GM19324 (cell line): ENCODE results near the gene DNAH3.

Experiments used
- ATAC-seq: cut with Tn5 transposase; IDR thresholded peaks from one replicate; pipeline ENCODE4 v1.9.1; 2021; ENCODE audit warnings: mild to moderate bottlenecking, moderate library complexity; ENCODE audit not compliant: unreplicated experiment, low FRiP score

The DNAH3 gene

DNA sequence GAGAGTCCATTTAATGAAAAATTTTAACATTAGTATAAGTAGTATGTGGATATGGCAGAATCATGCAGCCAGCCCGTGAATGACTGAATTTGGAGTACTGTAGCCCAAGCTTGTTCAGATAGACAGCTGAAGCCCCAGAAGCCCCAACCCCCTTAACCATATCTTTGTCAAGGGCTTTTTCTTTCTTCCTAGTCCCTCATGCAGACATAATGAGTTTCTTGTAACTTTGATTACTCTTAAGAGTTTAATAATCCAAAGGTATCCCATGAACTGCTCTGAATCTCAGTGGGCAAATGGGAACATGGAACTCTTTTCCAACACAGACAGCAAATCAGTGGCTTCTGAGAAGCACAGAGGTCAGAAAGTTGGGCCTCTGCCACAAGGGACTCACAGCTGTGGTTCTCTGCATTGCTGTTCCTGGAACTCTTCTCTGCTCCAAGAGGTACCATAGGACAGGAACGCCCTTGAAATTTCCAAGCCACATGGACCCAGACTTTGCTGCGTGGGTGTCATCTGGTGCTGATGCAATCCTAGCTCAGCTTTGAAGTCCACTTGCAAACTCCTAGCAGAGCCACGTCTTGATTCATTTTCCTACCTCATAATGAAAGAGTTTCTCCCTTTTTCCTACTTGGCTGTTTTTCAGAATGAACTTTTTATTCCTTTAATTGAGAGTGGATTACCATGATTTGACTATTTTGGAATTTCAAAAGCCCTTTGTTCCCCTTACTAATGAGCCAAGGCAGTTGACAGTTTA, 232.0 kb downstream of the DNAH3 start:
- ATAC-seq: no peak

DNA sequence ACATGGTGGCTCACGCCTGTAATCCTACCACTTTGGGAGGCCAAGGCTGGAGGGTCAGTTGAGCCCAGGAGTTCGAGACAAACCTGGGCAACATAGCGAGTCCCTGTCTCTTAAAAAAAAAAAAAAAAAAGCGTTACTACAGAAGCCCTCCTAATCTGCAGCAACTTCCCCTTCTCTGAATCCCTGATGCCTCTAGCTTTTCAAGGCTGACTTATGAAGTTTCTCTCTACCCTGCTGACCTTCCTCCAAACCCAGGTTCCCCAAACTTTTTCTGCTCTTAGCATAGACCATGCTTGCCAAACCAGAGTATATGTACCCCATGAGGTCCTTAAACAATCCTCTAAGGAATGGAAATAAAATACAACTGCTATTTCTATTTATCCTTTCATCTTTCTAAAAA, 233.7 kb downstream of the DNAH3 start:
- ATAC-seq: no peak

DNA sequence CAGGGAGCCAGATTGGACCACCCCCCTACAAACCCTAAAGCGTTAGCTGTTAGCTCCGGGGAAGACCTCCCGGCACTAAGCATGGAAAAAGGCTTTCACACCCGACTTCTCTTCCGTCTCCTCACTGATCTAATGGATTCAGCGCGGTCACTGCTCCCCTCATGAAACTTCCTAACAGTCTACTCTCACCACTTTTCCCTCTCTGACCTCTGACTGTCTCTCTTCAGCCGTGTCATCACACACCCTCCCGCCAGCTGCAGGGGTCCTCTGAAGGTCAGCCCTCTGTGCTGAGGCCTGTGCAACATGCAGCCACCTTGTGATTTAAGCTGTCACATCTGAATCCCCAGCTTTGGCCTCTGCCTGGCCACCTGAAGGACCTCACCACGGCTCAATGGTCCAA, 234.4 kb downstream of the DNAH3 start:
- ATAC-seq: no peak

DNA sequence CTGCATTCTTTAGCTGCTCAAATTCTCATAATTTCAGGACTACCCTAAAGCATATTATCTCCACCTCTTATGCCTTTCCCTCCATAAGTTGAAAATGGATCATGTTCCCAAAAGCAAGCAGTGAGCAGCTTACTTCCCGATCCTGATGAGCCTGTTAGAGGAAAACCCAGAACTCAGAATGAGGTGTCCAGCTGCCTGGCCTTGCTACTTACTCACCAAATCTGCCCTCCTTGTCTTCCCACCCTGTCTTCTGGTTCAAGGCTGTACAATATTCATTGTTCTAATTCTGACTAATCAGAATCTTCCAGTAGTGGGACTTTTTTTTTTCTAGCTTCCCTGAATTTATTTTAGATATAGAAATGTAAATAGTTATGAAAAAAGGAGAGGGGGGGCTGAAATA, 239.3 kb downstream of the DNAH3 start:
- no peak for ATAC-seq

DNA sequence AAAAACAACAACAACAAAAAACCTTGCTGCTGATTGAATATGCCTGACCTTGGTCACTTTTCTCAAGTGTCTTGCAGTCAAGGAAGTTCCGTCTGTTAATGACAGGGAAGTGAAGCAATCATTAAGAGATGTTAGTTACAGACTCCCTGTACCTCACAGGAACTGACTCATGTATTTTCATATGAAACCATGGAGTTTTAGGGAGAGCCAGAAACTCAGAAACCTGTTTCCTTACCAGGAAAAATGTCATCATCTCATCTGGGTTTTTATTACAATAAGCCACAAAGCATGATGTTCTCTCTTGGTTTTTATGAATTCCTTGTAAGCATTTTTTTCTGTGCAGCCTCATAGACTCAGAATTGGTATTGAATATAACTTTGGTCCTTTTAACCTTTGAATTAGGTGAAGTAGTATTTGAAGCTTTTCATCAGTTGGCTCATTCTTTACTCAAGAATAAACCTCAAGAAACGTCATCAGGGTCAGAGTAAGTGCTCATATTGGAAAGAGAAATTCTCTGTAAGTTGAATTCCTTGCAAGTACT, 239.8 kb downstream of the DNAH3 start:
- no peak for ATAC-seq

DNA sequence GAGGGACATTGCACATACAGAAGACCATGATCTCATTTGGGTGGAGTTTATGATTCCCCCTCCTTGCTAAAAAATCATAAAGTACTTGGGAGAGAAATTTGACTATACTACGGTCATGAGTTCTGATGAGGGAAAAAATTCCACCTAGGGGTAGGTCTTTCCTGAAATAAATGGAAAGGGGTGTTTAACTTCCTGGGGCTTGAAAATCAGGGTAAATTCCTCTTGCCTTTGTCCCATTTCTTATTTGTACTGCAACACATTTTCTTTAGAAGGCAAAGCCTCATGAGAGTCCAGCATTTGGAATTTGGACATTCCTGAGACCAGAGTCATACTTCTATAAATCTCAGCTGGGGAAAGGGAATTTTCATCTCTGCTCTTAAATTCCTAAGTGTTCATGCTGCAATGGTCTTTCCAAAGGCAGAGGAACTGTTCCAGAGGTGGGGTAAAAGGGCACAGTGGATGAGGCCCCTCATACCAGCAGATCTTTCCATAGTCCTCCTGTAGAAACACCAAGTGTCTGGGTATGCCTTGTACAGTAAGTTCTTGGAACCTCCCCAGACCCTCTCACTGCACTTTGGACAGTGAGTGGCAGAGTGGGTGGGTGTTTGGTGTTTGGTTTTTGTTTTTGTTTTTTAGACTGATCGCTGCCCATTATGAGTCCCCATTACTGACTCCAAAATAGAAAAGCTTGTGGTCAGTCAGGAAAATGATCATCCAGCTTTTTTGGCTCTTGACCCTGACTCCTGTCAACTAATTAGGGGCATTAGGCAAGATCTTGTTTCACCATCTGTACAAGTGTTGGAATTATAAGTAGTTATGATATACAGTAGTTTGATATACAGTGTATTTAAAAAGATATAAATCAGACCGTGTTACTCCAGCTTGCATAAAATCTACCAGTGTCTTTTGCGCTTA, 244.0 kb downstream of the DNAH3 start:
- ATAC-seq: no peak

DNA sequence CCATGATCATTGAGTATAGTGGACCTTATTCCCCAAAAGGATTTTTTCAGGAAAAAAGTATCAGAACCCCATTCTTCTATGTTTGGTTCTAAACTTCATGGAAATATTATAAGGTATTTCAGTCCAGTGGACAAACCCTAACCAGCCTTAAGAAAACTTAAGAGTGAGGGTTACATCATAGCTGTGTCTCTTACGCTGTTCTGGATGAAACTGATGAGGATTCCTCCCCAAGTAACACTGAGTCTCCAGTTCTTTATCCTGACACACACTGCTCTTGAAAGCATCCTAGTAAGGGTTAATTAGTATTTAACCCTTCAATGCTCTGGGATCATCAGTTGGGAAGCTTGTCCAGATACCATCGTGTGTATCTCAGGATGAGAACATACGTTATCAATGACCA, 245.1 kb downstream of the DNAH3 start:
- ATAC-seq: no peak

DNA sequence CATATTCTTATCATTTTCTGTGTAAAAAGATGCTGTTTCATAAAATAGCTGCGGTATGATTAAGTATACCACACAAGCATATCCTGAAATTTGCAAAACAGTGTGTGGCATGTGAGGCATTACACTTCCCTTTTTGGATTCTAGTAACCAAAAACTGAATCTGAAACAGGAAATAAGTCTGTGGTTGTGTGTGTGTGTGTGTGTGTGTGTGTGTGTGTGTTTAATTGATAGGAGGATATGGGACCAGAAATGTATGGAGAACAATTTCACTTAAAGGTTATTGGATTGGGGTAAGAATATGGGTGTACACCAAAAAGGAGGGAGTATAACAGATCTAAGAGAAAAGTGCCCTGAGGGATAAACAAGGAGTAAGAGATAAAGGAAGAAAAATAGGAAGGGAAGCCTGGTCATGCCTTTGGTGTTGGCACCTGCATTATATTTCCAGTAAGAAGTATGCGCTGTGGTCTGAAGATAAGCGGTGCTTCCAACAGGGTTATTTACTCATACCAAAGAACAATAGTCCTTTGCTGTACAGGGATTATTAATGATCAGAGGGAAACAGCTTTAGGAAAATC, 246.1 kb downstream of the DNAH3 start:
- ATAC-seq: no peak

DNA sequence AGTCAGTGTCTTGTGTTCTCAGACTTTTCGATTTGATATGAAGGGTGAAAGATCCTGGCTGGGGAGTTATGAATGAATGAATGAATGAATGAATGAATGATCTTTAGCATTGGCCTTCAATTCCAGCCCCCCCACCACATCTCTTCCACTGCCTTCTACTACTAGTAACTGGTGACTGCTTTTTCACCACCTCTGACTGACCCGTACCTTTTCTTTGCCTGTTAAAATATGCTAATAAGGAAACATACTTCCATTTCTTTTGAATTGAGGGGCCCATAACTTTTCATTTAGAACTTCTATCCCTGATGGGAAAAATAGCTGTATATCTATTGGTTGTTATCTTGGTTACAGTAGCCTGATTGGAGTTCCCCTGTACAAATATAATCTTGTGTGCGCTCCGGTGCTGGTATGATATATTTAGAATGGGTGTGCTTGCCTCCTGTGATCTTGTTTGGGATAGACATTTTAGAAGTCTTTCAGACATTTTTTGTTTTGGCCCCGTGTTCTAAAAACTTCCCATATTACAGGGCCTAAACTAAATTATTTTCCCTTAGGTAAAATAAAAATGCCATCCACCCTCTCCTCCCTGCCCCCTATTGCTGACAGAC, 246.6 kb downstream of the DNAH3 start:
- ATAC-seq: no peak

DNA sequence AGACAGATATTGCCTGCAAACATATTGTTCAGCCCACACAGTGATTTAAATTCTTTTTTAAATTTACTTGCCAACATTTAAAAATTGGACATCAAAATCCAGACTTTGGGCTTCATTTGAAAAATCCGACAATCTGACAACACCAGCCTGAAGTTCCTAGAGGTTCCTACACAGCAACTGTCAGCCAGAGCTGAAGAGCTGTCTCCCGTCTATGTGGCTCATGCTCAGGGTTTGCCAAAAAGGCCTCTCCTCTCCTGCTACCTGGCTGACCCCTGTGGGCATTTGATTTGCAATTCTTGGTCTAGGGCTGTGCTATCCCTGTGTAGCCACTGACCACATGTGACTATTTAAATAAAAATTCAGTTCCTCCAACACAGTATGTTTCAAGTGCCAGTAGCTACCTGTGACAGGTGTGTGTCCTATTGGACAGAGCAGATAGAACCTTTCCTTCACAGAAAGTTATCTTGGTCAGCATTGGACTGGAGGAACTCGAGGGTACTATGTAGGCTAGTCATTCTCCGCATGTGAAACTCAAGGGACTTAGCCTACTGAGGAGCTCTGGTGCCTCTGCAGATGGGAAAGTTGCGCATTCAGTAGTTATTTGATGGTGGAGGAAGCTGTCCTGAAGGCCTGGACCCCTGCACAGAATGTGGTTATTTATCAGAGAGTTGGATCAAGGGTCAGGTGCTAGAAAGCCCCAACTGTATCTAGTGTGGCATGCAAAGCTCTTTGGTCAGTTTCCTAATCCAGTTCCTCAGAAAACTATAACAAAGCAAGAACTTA, 247.3 kb downstream of the DNAH3 start:
- no peak for ATAC-seq

DNA sequence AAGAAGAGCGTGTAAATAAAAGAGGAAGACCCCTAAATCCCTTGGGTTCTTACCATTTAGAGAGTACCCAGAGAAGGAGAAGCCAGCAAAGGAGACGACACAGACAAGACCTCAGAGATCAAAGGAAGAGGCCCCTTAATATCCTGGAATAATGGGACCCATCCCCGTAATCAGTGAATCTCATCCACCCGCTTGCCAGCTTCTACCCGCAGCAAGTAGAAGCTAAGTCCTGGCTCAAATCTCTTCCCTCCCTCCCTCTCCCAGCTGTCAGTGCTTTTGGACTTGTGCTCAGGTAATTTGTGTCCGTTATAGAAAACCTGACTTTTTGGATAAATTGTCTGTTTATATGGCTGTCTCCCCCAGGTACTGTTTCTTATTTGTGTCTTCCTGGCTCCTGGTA, 248.2 kb downstream of the DNAH3 start:
- no peak for ATAC-seq

DNA sequence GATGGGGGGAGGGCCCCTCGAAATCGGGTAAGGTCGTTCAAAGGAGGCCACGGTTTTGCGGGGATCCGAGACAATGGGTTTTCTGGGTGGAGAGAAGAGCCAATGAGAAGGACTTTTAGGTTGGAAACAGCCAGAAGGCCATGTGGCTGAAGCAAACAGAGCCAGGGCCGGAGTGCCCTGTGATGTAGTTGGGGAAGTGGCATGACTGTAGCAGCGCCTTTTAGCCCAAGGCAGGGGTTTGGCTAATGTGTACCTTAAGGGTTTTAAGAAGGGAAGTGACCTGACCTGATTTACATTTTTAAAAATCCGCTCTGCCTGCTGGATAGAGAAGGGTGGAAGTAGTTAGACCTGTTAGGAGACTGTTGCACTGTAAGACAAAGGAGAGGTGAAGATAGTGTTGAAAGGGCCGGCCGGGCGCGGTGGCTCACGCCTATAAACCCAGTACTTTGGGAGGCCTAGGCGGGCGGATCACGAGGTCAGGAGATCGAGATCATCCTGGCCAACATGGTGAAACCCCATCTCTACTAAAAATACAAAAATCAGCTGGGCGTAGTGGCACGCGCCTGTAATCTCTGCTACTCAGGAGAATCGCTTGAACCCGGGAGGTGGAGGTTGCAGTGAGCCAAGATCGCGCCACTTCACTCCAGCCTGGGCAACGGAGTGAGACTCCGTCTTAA, 249.1 kb downstream of the DNAH3 start:
- peak; percentile 33 for ATAC-seq

DNA sequence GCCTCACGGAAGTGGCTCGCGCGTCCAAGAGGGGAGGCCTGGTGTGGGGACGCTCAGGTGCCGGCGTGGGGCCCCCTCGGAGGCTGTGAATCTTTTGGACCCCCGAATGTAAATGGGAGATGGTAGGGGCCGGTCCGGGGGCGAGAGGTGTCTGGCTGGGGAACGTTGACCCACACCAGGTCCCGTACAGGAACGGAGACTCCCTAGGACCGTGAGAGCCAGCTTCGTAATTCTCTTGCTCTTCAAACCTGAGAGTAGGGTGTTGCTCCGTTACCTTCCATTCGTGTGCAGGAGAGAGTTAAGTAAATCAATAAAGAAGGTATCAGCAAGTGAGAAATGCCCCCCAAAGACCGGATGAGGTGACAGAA, 249.6 kb downstream of the DNAH3 start:
- no peak for ATAC-seq

DNA sequence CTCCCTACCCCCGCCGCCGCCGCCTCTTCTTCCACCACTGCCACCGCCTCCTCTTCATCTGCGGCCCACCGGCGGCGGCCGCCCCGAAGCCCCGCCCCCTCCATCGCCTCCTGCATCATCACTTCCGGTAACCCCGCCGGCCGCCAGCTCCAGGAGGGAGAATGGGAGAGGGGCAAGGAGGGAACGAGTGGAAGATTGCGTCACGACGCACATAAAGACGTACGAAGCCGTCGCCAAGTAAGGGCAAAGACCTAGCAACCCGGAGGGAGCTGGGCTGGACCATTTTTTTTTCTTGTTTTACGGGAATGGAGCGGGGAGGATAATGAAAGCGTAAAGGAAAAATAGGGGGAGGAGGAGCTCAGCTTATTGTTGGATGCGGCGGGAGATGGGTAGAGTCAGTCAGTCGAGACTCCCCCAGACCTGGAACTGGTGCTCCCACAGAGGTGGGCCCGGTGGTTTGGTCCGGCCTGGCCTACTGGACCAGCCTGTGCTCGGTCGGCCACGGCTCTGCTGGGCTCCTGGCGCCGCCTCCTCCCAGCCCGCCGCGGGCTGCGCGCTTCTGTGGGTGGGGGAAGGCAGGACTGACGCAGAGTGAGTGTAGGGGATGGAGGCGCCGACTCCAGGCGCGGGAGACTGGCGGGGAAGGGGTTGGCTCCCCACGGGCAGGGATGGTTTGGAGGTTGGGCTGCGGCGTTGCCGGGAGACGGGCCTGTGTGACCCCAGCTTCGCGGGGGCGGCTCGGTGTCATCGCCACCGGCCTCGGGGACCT, 250.2 kb downstream of the DNAH3 start, which contains the start of the genes DCUN1D3 and LYRM1:
TSS of gene DCUN1D3 (minus strand) at position 60 of the 769 bp plus-strand sequence. CDS start 37,820 bp downstream, outside the sequence.
TSS of gene LYRM1 (plus strand) at position 473 of the 769 bp plus-strand sequence. CDS start 14,785 bp downstream, outside the sequence.
- peak; percentile 80 for ATAC-seq

DNA sequence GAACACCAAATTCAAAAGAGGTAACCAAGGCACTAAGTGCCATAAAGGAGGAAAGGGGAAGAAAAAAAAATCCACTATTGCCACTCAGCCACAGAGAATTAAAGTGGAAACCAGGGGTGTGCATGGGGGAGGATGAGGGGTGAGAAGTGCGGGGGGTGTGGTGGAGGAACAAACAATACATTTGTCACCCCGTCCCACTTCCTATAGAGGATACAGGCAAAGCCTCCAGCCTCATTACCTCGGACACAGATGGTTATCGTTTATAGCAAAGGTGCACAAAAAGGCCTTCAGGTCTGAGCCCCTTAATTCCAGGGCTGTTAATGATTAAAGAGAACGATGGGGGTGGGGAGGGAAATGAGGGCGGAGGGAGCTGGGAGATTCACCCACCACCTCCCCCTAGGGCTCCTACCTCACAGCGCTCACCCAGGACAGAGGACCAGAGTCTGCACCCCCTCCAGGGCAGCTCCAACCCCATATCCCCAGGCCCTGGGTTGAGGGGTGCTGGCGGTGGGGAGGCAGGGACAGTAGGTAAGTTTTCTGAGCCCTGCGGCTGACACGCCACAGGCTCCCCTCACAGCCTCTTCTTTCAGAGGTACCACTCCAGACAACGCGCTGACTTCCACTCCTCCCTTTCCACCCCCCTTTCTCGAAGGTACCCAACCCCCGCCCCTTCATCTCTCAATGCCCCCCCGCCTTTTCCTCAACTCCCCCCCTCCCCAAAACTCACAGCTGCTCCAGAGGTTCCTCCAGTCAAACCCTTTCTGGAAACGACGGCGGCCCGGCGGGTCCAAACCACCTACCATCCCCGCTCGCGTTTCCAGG, 251.0 kb downstream of the DNAH3 start:
- no peak for ATAC-seq

DNA sequence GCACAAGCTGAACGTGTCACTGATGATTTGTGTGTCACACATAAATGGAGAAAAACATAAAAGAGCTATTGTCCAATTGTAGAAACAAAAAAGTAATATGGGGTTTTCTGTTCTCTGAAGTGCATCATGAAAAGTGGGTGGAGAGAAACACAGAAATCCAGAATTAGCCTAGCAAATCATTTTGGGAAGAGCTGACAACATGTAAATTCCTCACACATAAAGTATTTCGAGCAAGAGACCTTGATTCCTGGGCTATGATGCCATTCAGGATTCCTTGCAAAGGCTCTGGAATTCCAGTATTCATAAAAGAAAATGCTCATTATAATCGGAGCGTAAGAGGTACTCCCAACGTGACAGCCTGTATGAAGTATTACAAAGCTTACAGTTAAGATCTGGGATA, 251.6 kb downstream of the DNAH3 start:
- ATAC-seq: no peak

DNA sequence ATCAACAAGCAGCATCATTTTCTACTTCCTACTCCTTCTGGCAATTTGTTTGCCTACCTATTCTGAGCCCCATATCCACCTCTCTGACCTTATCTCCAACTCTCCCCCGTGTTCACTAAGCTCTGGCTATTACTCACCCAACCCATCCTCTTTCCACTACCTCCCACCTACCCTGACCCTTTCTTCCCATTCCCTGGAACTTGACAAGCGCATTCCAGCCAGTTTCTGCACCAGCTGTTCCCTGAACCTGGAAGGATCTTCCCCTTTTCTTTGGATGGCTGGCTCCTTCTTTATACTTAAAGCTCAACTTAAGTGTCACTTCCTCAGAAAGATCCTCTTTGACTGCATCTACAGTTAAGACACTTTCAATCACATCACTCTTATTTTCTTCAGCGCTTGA, 252.7 kb downstream of the DNAH3 start:
- ATAC-seq: no peak
